Amygdala (tissue), 56 donors: ENCODE measurements around the gene KCNQ5.

Experiments used
- DNase-seq, 56 donors: peaks; one replicate each; lab custom pipeline; 2025; lab: John Stamatoyannopoulos, UW

The KCNQ5 gene

DNA sequence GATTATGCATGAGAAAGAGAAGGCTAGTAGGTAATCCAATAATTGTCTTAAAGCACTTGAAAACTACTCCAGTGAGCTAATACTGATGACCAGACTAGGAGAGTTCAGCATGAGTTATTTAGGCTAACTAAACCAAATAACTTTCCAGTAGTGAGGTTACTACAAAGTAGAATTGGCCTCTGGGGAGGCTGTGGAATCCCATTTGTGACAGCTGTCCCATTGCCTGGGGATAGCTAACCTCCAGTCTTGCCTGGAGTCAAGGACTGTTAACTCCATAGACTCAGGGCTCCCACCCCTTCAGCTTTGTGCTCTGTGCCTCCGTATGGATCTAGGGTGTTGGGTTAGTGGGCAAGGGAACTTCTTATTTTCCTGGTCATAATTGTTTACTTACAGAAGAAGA, 51.0 kb downstream of the KCNQ5 start:
- no peak for DNase-seq

- no peak for DNase-seq
Observed at GRCh38 chr6:72674842-72675241, 53.0 kb downstream of the KCNQ5 start.

GRCh38 chr6:72675396-72675795, 53.5 kb downstream of the KCNQ5 start:
- no peak for DNase-seq

GRCh38 chr6:72676995-72677394, 55.1 kb downstream of the KCNQ5 start:
- no peak for DNase-seq

DNA sequence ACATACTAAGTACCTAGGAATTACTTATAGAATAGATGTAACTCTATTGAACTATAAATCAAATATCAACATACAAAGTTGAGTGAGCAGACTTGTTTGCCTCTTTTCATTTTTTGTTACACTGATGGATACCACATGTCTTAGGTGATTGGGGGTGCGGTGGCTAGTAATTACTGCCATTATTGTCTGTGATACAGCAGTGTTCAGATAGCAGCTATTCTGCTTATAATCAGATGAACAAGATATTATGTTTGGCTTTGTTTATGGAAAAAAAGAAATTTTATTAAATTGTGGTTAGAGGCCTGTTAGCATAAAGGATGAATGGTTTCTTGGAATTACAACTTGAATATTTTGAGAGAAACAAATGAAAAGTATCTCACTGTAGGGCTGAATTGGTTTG, 55.9 kb downstream of the KCNQ5 start:
- no peak for DNase-seq

DNA sequence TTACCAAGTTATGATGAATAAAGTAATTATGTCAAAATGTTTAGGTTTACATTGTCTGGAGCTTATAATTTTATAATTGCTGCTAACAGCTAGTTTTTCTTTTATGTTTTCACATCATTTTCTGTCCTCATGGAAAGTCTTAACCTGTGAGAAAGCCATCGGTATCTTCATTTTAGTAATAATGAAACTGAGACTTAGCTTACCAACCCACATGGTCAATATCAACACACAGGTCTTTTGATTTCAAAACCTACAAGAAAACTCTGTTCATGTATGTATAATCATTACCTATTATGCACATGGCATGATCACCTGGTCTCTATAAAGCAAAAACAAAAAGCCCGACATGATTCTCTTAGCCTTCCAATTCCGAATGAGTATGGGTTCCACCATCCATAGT, 61.9 kb downstream of the KCNQ5 start:
- DNase-seq: no peak

- no peak for DNase-seq
Observed at GRCh38 chr6:72689107-72689954, 67.5 kb downstream of the KCNQ5 start.

DNA sequence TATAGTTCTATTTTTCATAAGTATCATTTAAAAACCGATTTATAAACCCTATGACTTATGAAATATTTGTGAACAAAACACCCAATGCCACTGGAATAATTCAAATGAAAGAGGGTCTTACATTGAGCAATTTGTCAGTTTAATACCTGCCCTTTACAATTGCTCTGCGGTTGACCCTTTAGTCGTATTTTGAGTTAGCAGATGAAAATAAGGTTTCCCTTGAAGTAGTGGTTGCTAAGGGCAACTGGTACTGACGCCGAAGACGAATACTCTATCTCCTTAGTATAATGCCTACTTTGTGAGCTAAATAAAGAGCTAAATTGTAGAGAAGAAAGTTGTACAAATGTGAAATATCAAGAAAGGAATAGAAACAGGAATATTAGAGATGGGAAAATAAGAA, 69.4 kb downstream of the KCNQ5 start:
- DNase-seq: no peak

DNA sequence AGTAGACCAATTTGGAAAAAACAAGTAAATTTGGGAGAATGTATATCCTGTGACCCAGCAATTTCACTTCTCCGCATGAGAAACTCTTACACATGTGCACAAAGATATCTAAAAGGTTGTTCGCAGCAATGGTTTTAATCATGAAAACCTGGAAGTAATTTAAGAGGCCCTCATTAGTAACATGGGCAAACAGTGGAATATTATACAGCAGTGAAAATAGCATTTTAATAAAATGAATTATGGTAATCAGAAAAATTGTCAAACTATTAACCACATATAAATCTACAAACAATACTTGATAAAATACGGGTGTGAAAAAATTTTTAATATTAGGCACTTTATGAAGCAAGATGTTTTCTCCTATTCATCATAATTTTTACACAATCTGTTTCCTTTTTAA, 74.2 kb downstream of the KCNQ5 start:
- DNase-seq: no peak

DNA sequence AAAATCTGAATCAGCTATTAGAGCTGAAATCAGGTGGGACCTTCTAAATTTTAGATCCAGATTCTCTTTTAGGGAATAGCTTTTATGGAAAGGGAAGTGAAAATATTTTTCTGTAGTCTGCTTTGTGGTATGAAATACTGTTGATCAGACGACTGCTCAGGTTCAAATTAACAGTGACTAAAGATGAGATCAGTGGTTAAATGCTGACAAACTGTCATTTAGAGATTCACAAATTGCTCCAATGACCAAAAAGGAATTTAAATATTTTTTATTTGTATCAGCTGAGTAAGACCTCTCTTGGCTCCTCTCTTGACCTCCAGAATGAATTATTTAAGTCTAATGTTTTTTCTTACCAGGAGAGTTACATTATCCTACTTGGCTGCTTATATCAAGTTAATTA, 77.3 kb downstream of the KCNQ5 start:
- DNase-seq: no peak

DNA sequence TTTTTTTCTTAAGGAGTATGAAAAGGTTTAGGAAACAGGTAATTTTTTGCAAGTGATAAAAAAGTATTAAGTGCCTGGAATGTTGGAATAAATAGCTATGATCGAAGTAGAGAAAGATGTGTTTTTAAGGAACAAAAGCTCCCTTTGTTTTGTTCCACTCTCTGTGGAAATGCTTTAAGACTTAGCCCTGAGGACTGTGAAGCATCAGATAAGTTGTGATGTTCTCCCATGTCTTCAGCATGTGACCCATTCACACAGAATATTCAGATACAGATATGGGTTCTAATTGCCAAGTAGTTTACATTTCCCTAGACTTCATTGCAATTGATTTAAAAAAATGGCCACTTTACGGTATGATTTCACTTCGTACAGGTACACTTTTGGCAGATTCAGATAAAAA, 80.6 kb downstream of the KCNQ5 start:
- no peak for DNase-seq

GRCh38 chr6:72703093-72703492, 81.2 kb downstream of the KCNQ5 start:
- no peak for DNase-seq

GRCh38 chr6:72704979-72705378, 83.1 kb downstream of the KCNQ5 start:
- no peak for DNase-seq

DNA sequence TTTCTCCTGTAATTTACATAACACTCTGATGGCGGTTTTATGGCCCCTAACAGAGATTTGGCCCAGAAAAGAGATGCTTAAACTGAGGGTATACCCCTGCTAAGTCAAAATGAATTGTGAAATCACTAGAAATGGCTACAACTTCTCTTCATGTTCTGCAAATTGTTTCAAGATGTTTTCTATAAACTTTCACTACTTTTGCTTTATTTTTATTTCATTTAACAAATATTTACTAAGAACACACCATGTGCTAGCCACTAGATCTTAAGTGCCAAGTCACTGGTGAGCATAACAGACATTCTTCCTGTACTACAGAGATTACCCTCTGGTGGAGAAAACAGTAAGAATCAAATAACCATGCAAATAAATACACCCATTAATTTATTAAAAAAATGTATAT, 87.6 kb downstream of the KCNQ5 start:
- DNase-seq: no peak

DNA sequence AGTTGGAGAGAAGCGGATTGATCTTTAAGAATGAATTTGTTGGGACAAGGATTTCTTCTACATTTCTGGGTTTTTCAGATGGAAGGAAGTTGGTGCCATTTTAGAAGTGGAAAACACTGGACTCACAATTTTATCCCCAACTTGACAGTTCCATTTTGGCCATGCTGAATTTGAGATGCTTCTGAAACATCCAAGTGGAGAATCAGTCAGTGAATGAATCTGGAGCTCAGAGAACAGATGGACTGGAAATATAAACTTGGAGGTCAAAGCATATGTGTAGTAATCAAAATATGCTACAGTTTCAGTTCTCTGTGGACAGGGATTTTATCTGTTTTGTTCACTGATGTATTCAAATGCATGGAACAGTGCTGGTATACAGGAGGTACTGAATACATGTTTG, 89.9 kb downstream of the KCNQ5 start:
- no peak for DNase-seq

DNA sequence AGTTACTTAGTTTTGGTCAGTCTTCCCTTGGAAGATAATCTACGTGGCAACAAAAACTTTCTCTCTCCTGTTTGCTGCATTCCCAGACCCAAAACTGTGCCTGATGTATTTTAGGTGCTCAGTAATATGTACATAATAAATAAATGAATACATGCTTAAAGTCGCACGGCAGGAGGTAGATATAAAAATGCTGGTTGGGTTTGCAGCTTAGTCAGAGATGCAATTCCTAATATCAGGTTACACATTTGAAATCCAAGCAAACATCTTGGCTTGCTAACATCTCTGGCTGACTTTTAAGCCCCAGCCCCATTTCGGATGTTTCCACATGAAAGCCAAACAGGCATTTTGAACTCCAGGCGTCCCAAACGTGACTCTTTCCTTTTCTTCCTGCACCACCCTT, 91.0 kb downstream of the KCNQ5 start:
- no peak for DNase-seq

- no peak for DNase-seq
Observed at GRCh38 chr6:72715119-72715518, 93.3 kb downstream of the KCNQ5 start.

- no peak for DNase-seq
Observed at GRCh38 chr6:72716916-72717315, 95.1 kb downstream of the KCNQ5 start.

- no peak for DNase-seq
Observed at GRCh38 chr6:72720464-72720863, 98.6 kb downstream of the KCNQ5 start.

- DNase-seq: no peak
Observed at GRCh38 chr6:72721346-72721745, 99.5 kb downstream of the KCNQ5 start.

DNA sequence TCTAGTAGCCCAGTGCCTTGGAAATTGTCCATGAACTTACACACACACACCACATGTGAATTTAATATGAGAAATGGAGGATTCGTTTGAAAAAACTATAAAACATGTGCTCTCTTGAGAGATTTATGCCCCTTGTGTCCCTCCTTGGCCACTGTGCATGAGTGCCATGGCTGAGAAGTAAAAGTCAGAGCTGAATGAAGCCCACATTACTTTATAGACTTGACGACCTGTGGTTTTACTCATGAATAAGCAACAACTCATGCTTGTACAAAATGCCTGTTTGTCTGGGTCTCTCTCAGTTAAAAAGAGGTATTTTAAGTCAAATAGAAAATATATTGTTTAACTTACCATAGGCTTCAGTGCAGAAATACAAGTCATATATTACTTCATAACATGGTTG, 102.7 kb downstream of the KCNQ5 start:
- no peak for DNase-seq

DNA sequence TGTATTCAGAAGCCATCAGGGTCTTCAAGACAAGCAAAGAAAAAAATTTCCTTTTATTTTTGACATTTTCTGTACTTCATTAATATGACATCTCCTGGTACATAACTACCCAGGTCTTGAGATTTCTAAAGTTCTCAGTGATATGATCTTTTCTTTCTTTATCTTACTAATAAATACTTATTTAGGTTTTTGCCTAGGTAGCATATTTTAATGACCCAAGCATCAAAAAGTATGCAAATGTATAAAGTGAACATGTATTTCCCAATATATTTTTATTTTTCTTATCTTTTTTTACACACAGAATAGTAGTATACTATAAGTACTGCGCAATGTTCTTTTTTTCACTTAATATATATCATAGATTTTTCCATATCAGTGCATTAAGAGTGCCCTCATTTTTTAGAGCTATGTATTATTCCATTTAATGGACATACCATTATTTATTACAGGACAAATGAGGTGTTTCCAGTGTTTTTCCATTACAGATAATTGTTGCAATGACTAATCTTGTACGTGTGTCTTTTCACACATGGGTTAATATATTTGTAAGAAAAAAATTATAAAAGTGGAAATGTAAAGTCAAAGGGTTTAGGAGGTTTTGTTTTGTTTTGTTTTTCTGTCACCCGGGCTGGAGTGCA, 107.0 kb downstream of the KCNQ5 start:
- DNase-seq: no peak
